Measurements from ENCODE around the gene MINDY4. TPM values are rescaled to one million over a fixed set of nuclear protein-coding genes. Genes with fewer than 3 reads are reported as not detected.

The MINDY4 gene
- total and polyA plus RNA-seq, 4 donors, result 7.2 to 13.8 (median 9.1) TPM

GRCh38 chr7:30893357-30893756 lies 122.1 kb downstream of the MINDY4 start:
- Histone ChIP-seq H3K27me3 (ENCODE audit: control insufficient read depth, insufficient read depth, low read length) (peaks cover 5% of the 10 kb centered on the region), H3K27ac (ENCODE audit: low read depth, low read length) (peak overlapping the region; percentile 41), H3K4me3 (ENCODE audit: low read depth, low read length) (no peak overlapping the region), H3K4me1 (ENCODE audit: control insufficient read depth, insufficient read depth, low read length) (peaks cover 50% of the 10 kb centered on the region), H3K9me3 (ENCODE audit: control insufficient read depth, insufficient read depth, low read length) (no peaks in the 10 kb centered on the region), H3K36me3 (ENCODE audit: control insufficient read depth, insufficient read depth, low read length) (peaks cover 2% of the 10 kb centered on the region)
- 37% methylated on average over 3 of the region's 6 CpGs for WGBS (ENCODE audit: insufficient coverage)
- DNase-seq (ENCODE audit: low read depth in 4 of 6, low spot score in 6 of 6), result peak in 5 of 6 donors; percentile 31 to 85 (median 56)

- H3K9me3 ChIP-seq (ENCODE audit: control insufficient read depth, insufficient read depth, low read length), result no peaks in the 10 kb centered on the region
- no peak for DNase-seq (ENCODE audit: low read depth in 4 of 6, low spot score in 6 of 6)
- H3K36me3 ChIP-seq (ENCODE audit: control insufficient read depth, insufficient read depth, low read length), result peaks cover 4% of the 10 kb centered on the region
- no peak overlapping the region for H3K4me3 ChIP-seq (ENCODE audit: low read depth, low read length)
- H3K4me1 ChIP-seq (ENCODE audit: control insufficient read depth, insufficient read depth, low read length), result peaks cover 54% of the 10 kb centered on the region
- H3K27me3 ChIP-seq (ENCODE audit: control insufficient read depth, insufficient read depth, low read length), result peaks cover 5% of the 10 kb centered on the region
- H3K27ac ChIP-seq (ENCODE audit: low read depth, low read length), result peak overlapping the region; percentile 41
- WGBS (ENCODE audit: insufficient coverage), result 11% methylated on average over 1 of the region's 1 CpG
Observed at GRCh38 chr7:30894009-30894408, 122.8 kb downstream of the MINDY4 start.

- Histone ChIP-seq H3K9me3 (ENCODE audit: control insufficient read depth, insufficient read depth, low read length) (no peaks in the 10 kb centered on the region), H3K27ac (ENCODE audit: low read depth, low read length) (no peak overlapping the region), H3K36me3 (ENCODE audit: control insufficient read depth, insufficient read depth, low read length) (peaks cover 4% of the 10 kb centered on the region), H3K27me3 (ENCODE audit: control insufficient read depth, insufficient read depth, low read length) (peaks cover 5% of the 10 kb centered on the region), H3K4me1 (ENCODE audit: control insufficient read depth, insufficient read depth, low read length) (peaks cover 62% of the 10 kb centered on the region), H3K4me3 (ENCODE audit: low read depth, low read length) (no peak overlapping the region)
- 84% methylated on average over 8 of the region's 14 CpGs for WGBS (ENCODE audit: insufficient coverage)
- no peak for DNase-seq (ENCODE audit: low read depth in 4 of 6, low spot score in 6 of 6)
Observed at GRCh38 chr7:30894866-30895605, 123.8 kb downstream of the MINDY4 start.

GRCh38 chr7:30896036-30896435 lies 124.8 kb downstream of the MINDY4 start:
- H3K4me3 ChIP-seq (ENCODE audit: low read depth, low read length), result no peak overlapping the region
- WGBS (ENCODE audit: insufficient coverage), result 73% methylated on average over 8 of the region's 9 CpGs
- peaks cover 67% of the 10 kb centered on the region for H3K4me1 ChIP-seq (ENCODE audit: control insufficient read depth, insufficient read depth, low read length)
- H3K27me3 ChIP-seq (ENCODE audit: control insufficient read depth, insufficient read depth, low read length), result peaks cover 3% of the 10 kb centered on the region
- peak in 1 of 6 donors; percentile 88 for DNase-seq (ENCODE audit: low read depth in 4 of 6, low spot score in 6 of 6)
- H3K36me3 ChIP-seq (ENCODE audit: control insufficient read depth, insufficient read depth, low read length), result peaks cover 4% of the 10 kb centered on the region
- H3K9me3 ChIP-seq (ENCODE audit: control insufficient read depth, insufficient read depth, low read length), result no peaks in the 10 kb centered on the region
- H3K27ac ChIP-seq (ENCODE audit: low read depth, low read length), result no peak overlapping the region

- no peak overlapping the region for H3K4me3 ChIP-seq (ENCODE audit: low read depth, low read length)
- H3K4me1 ChIP-seq (ENCODE audit: control insufficient read depth, insufficient read depth, low read length), result peaks cover 64% of the 10 kb centered on the region
- H3K27ac ChIP-seq (ENCODE audit: low read depth, low read length), result no peak overlapping the region
- WGBS (ENCODE audit: insufficient coverage), result 71% methylated on average over 8 of the region's 13 CpGs
- peaks cover 3% of the 10 kb centered on the region for H3K27me3 ChIP-seq (ENCODE audit: control insufficient read depth, insufficient read depth, low read length)
- H3K36me3 ChIP-seq (ENCODE audit: control insufficient read depth, insufficient read depth, low read length), result peaks cover 3% of the 10 kb centered on the region
- no peak for DNase-seq (ENCODE audit: low read depth in 4 of 6, low spot score in 6 of 6)
- no peaks in the 10 kb centered on the region for H3K9me3 ChIP-seq (ENCODE audit: control insufficient read depth, insufficient read depth, low read length)
Observed at GRCh38 chr7:30896783-30897637, 125.8 kb downstream of the MINDY4 start.

- DNase-seq (ENCODE audit: low read depth in 4 of 6, low spot score in 6 of 6), result no peak
- Histone ChIP-seq H3K27ac (ENCODE audit: low read depth, low read length) (no peak overlapping the region), H3K36me3 (ENCODE audit: control insufficient read depth, insufficient read depth, low read length) (peaks cover 7% of the 10 kb centered on the region), H3K27me3 (ENCODE audit: control insufficient read depth, insufficient read depth, low read length) (peaks cover 3% of the 10 kb centered on the region), H3K9me3 (ENCODE audit: control insufficient read depth, insufficient read depth, low read length) (no peaks in the 10 kb centered on the region), H3K4me1 (ENCODE audit: control insufficient read depth, insufficient read depth, low read length) (peaks cover 56% of the 10 kb centered on the region), H3K4me3 (ENCODE audit: low read depth, low read length) (no peak overlapping the region)
- 86% methylated on average over 1 of the region's 2 CpGs for WGBS (ENCODE audit: insufficient coverage)
Observed at GRCh38 chr7:30897770-30898169, 126.6 kb downstream of the MINDY4 start.

GRCh38 chr7:30898411-30898810 lies 127.2 kb downstream of the MINDY4 start:
- H3K27ac ChIP-seq (ENCODE audit: low read depth, low read length), result no peak overlapping the region
- no peak for DNase-seq (ENCODE audit: low read depth in 4 of 6, low spot score in 6 of 6)
- H3K4me1 ChIP-seq (ENCODE audit: control insufficient read depth, insufficient read depth, low read length), result peaks cover 50% of the 10 kb centered on the region

GRCh38 chr7:30899066-30899465 lies 127.8 kb downstream of the MINDY4 start:
- Histone ChIP-seq H3K36me3 (ENCODE audit: control insufficient read depth, insufficient read depth, low read length) (peaks cover 8% of the 10 kb centered on the region), H3K4me3 (ENCODE audit: low read depth, low read length) (no peak overlapping the region), H3K27me3 (ENCODE audit: control insufficient read depth, insufficient read depth, low read length) (peaks cover 3% of the 10 kb centered on the region), H3K9me3 (ENCODE audit: control insufficient read depth, insufficient read depth, low read length) (no peaks in the 10 kb centered on the region), H3K27ac (ENCODE audit: low read depth, low read length) (no peak overlapping the region), H3K4me1 (ENCODE audit: control insufficient read depth, insufficient read depth, low read length) (peaks cover 43% of the 10 kb centered on the region)
- DNase-seq (ENCODE audit: low read depth in 4 of 6, low spot score in 6 of 6), result no peak
- 100% methylated on average over 2 of the region's 7 CpGs for WGBS (ENCODE audit: insufficient coverage)

More at GRCh38 chr7:30898411-30898810, 127.2 kb downstream of the MINDY4 start:
- peaks cover 8% of the 10 kb centered on the region for H3K36me3 ChIP-seq (ENCODE audit: control insufficient read depth, insufficient read depth, low read length)
- WGBS (ENCODE audit: insufficient coverage), result 50% methylated on average over 12 of the region's 12 CpGs
- peaks cover 3% of the 10 kb centered on the region for H3K27me3 ChIP-seq (ENCODE audit: control insufficient read depth, insufficient read depth, low read length)
- H3K4me3 ChIP-seq (ENCODE audit: low read depth, low read length), result no peak overlapping the region
- H3K9me3 ChIP-seq (ENCODE audit: control insufficient read depth, insufficient read depth, low read length), result no peaks in the 10 kb centered on the region

GRCh38 chr7:30899630-30900029 lies 128.4 kb downstream of the MINDY4 start:
- DNase-seq (ENCODE audit: low read depth in 4 of 6, low spot score in 6 of 6), result no peak
- peaks cover 38% of the 10 kb centered on the region for H3K4me1 ChIP-seq (ENCODE audit: control insufficient read depth, insufficient read depth, low read length)
- no peak overlapping the region for H3K27ac ChIP-seq (ENCODE audit: low read depth, low read length)
- H3K9me3 ChIP-seq (ENCODE audit: control insufficient read depth, insufficient read depth, low read length), result no peaks in the 10 kb centered on the region
- H3K4me3 ChIP-seq (ENCODE audit: low read depth, low read length), result no peak overlapping the region
- peaks cover 3% of the 10 kb centered on the region for H3K27me3 ChIP-seq (ENCODE audit: control insufficient read depth, insufficient read depth, low read length)
- H3K36me3 ChIP-seq (ENCODE audit: control insufficient read depth, insufficient read depth, low read length), result peaks cover 8% of the 10 kb centered on the region
- 45% methylated on average over 4 of the region's 6 CpGs for WGBS (ENCODE audit: insufficient coverage)

All from spinal cord (tissue), 10 donors.